Smooth muscle cell (in vitro differentiated cells): ENCODE results near the gene SMYD3. TPM values are rescaled to one million over a fixed set of nuclear protein-coding genes. Genes with fewer than 3 reads are reported as not detected.

Experiments used
- DNase-seq: peaks from one replicate; lab custom pipeline; 2025; ENCODE audit not compliant: unreplicated experiment; lab: John Stamatoyannopoulos, UW
- H2AFZ ChIP-seq: fragments of 200-600 bp; sonication (generic); 2 replicates; pipeline ENCODE4 v1.6.0; 2016; ENCODE audit warnings: antibody characterized with exemption, low read depth, mild to moderate bottlenecking
- H3F3A ChIP-seq: fragments of 200-600 bp; sonication (generic); 2 replicates; pipeline ENCODE4 v1.6.0; 2017; ENCODE audit warnings: antibody characterized with exemption, low read depth
- H3K27ac ChIP-seq: fragments of 200-600 bp; sonication (generic); 2 replicates; pipeline ENCODE4 v1.5.1; 2016; ENCODE audit warnings: low read depth, mild to moderate bottlenecking
- H3K27me3 ChIP-seq: fragments of 200-600 bp; sonication (generic); 2 replicates; pipeline ENCODE4 v1.6.1; 2016; ENCODE audit warnings: low read depth, mild to moderate bottlenecking
- H3K36me3 ChIP-seq: fragments of 200-600 bp; sonication (generic); 2 replicates; pipeline ENCODE4 v1.5.1; 2016; ENCODE audit warnings: low read depth
- H3K4me1 ChIP-seq: fragments of 200-600 bp; sonication (generic); 2 replicates; pipeline ENCODE4 v1.5.1; 2016; ENCODE audit warnings: low read depth
- H3K4me2 ChIP-seq: fragments of 200-600 bp; sonication (generic); 2 replicates; pipeline ENCODE4 v1.6.0; 2016; ENCODE audit warnings: mild to moderate bottlenecking
- H3K4me3 ChIP-seq: fragments of 200-600 bp; sonication (generic); 2 replicates; pipeline ENCODE4 v1.5.1; 2016; ENCODE audit warnings: mild to moderate bottlenecking
- H3K79me2 ChIP-seq: fragments of 200-600 bp; sonication (generic); 2 replicates; pipeline ENCODE4 v1.6.0; 2016; ENCODE audit warnings: low read depth, mild to moderate bottlenecking
- H3K9ac ChIP-seq: fragments of 200-600 bp; sonication (generic); 2 replicates; pipeline ENCODE4 v1.6.0; 2016; ENCODE audit warnings: low read depth
- H3K9me3 ChIP-seq: fragments of 200-600 bp; sonication (generic); replicated peaks from 2 replicates; pipeline ENCODE4 v1.5.1; 2016; ENCODE audit warnings: low read depth
- H4K20me1 ChIP-seq: fragments of 200-600 bp; sonication (generic); 2 replicates; pipeline ENCODE4 v1.6.0; 2016; ENCODE audit warnings: low read depth
- WGBS: methylation state at CpG from one replicate; pipeline ENCODE4 v1.1.7; 2016; ENCODE audit warnings: low lambda C conversion rate; 5-methylcytosine and 5-hydroxymethylcytosine counted together
- polyA plus RNA-seq: library from polyadenylated mRNA; unstranded; fragments of >200 nt; fragmentation: Nextera tagmentation; extraction: Ambion mirVana; gene quantifications from 2 replicates; pipeline ENCODE4 v1.2.1, GENCODE V29; 2016
- total RNA-seq: library from RNA; depleted of rRNA; stranded (reverse); fragments of >200 nt; gene quantifications from 2 replicates; pipeline ENCODE4 v1.2.3, GENCODE V29; 2014
- TF ChIP-seq, protein P1 (sequence below): fragments of 200-600 bp; sonication (generic); IDR thresholded peaks from 2 replicates; pipeline ENCODE4 v1.5.1; 2017; ENCODE audit warnings: borderline replicate concordance, mild to moderate bottlenecking, antibody characterized with exemption; ENCODE audit not compliant: insufficient read depth, poor library complexity, severe bottlenecking

The SMYD3 gene
- total and polyA plus RNA-seq, 2 experiments from 2014 or later, result 162 to 301 TPM

DNA sequence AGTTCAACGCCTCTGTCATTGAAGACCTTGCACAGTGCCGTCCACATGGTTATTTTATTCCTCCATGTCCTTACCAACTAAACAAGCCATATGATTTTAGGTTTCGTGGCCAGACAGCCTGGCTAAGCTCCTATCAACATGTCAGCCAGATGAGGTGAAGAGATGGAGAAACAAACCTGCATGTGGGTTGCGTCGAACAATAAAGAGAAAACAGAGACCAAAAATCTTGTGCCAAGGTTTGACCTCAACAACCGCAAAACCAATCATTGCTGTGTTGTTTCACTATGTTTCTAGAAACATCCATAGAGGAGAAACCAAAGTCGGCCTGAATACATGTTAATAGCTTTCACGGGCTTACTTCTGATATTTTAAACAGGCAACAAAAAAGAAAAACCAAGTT lies 544.6 kb downstream of the SMYD3 start:
- Histone ChIP-seq H4K20me1 (no peaks in the 10 kb centered on the region), H3K9ac (no peak overlapping the region), H3K36me3 (no peaks in the 10 kb centered on the region), H3K9me3 (no peaks in the 10 kb centered on the region), H3K4me3 (no peak overlapping the region), H3K4me2 (peak overlapping the region; percentile 38), H3F3A (peaks cover 23% of the 10 kb centered on the region), H3K27me3 (no peaks in the 10 kb centered on the region), H3K27ac (peak overlapping the region; percentile 73), H3K4me1 (peaks cover 16% of the 10 kb centered on the region), H3K79me2 (peaks cover 63% of the 10 kb centered on the region), H2AFZ (no peak overlapping the region)
- TF ChIP-seq, protein P1, sequence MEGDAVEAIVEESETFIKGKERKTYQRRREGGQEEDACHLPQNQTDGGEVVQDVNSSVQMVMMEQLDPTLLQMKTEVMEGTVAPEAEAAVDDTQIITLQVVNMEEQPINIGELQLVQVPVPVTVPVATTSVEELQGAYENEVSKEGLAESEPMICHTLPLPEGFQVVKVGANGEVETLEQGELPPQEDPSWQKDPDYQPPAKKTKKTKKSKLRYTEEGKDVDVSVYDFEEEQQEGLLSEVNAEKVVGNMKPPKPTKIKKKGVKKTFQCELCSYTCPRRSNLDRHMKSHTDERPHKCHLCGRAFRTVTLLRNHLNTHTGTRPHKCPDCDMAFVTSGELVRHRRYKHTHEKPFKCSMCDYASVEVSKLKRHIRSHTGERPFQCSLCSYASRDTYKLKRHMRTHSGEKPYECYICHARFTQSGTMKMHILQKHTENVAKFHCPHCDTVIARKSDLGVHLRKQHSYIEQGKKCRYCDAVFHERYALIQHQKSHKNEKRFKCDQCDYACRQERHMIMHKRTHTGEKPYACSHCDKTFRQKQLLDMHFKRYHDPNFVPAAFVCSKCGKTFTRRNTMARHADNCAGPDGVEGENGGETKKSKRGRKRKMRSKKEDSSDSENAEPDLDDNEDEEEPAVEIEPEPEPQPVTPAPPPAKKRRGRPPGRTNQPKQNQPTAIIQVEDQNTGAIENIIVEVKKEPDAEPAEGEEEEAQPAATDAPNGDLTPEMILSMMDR, result no peak
- 92% methylated on average over 8 of the region's 8 CpGs for WGBS
- DNase-seq, result no peak

DNA sequence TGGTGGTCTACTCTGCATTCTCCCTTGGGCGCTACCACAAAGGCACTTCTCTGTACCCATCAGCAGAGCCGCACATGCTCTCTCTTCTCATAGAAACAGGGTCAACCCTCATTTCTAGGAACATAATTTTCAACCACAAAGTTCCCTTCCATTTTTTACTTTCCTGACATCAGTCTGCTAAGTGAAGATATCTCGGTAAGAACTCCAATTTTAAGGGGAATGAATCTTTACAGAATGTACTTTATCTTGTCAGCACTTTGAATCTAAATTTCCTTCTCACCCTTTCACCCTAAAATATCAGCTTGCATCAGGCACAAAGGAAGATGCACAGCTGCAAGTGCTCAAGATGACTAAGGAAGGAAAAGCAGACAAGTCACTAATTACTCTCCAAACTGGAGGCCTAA lies 545.9 kb downstream of the SMYD3 start:
- peaks cover 24% of the 10 kb centered on the region for H3F3A ChIP-seq
- no peak overlapping the region for H3K4me3 ChIP-seq
- H3K27ac ChIP-seq, result peak overlapping the region; percentile 73
- H2AFZ ChIP-seq, result no peak overlapping the region
- 65% methylated on average over 3 of the region's 3 CpGs for WGBS
- no peaks in the 10 kb centered on the region for H4K20me1 ChIP-seq
- DNase-seq, result no peak
- H3K9ac ChIP-seq, result no peak overlapping the region
- H3K4me1 ChIP-seq, result peaks cover 13% of the 10 kb centered on the region
- H3K27me3 ChIP-seq, result no peaks in the 10 kb centered on the region
- no peak overlapping the region for H3K4me2 ChIP-seq
- H3K36me3 ChIP-seq, result no peaks in the 10 kb centered on the region
- H3K79me2 ChIP-seq, result peaks cover 54% of the 10 kb centered on the region
- TF ChIP-seq, protein P1, result no peak
- H3K9me3 ChIP-seq, result no peaks in the 10 kb centered on the region

DNA sequence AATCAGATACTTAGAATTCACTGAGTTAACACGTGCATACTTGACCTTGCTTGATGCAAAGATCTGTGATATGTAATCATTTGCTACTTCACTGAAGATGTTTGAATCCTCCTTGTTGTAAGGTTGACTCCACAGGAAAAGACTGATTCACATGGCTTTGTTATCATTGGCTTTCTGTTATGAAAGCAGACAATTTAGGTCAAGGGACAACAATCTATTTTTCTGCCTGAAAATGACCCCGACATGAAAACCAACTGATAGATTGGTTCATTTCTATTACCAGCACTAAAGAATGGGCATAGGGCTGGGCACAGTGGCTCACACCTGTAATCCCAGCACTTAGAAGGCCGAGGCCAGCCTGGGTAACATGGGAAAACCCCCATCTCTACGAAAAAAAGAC lies 546.9 kb downstream of the SMYD3 start:
- H3K9me3 ChIP-seq, result no peaks in the 10 kb centered on the region
- H3K4me1 ChIP-seq, result peaks cover 13% of the 10 kb centered on the region
- H3F3A ChIP-seq, result peaks cover 24% of the 10 kb centered on the region
- H3K9ac ChIP-seq, result no peak overlapping the region
- H2AFZ ChIP-seq, result no peak overlapping the region
- no peaks in the 10 kb centered on the region for H4K20me1 ChIP-seq
- H3K4me2 ChIP-seq, result no peak overlapping the region
- no peak for DNase-seq
- H3K27ac ChIP-seq, result peak overlapping the region; percentile 73
- WGBS, result 93% methylated on average over 4 of the region's 4 CpGs
- peaks cover 52% of the 10 kb centered on the region for H3K79me2 ChIP-seq
- TF ChIP-seq, protein P1, result no peak
- no peak overlapping the region for H3K4me3 ChIP-seq
- H3K27me3 ChIP-seq, result no peaks in the 10 kb centered on the region
- H3K36me3 ChIP-seq, result no peaks in the 10 kb centered on the region

DNA sequence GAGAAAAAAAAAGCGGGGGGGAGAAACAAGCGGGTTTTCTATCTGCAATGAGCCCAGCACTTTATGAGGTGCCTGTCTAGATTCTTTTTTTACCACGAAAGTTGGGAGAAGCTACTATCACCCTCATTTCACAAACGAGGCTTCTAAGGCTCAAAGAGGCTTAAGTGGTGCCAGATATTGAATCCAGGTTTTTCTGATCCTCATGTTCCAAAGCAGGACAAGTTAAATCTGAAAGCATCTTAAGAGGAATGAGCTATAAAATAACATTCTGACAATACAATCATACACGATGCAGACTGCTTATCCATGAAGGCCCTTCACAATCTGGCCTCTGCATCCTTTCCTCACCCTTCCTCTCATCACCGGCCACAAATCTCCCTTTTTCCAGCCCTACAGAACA lies 549.1 kb downstream of the SMYD3 start:
- WGBS, result 35% methylated on average over 6 of the region's 6 CpGs
- Histone ChIP-seq H3K4me2 (peak overlapping the region; percentile 61), H2AFZ (no peak overlapping the region), H3K27me3 (no peaks in the 10 kb centered on the region), H3K27ac (peak overlapping the region; percentile 73), H3K36me3 (no peaks in the 10 kb centered on the region), H3K9ac (no peak overlapping the region), H3F3A (peaks cover 16% of the 10 kb centered on the region), H3K4me3 (no peak overlapping the region), H4K20me1 (no peaks in the 10 kb centered on the region), H3K79me2 (peaks cover 31% of the 10 kb centered on the region), H3K4me1 (peaks cover 10% of the 10 kb centered on the region), H3K9me3 (no peaks in the 10 kb centered on the region)
- no peak for DNase-seq
- TF ChIP-seq, protein P1, result no peak
